Measurements from ENCODE around the gene DHDH.
"Not testable (repeated sequence)": the region's sequence is repeated elsewhere in the genome, so short reads cannot be mapped to it uniquely, and the experiment has no call there.

The DHDH gene

DNA sequence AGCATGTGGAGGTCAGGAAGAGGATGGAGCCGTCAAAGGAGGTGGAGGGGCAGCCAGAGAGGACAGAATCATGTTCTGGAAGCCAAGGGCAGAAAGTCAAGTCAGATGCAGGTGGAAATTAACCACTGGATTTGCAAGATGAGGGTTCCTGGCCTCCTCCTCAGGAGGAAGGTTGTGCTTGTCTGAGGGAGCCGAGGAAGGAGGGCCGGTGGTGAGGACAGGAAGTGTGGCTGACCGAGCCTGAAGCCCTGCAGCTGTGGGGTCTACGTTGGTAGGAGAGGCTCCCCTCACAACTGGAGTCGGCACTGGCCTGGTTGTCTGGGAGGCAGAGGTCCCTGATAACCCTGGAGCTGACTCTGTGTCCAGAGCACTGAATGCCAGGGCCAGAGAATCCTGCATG lies 15.4 kb upstream of the DHDH start:
- no peak for DNase-seq

- no peak for DNase-seq
Observed at GRCh38 chr19:48918801-48919247, 14.7 kb upstream of the DHDH start.

DNA sequence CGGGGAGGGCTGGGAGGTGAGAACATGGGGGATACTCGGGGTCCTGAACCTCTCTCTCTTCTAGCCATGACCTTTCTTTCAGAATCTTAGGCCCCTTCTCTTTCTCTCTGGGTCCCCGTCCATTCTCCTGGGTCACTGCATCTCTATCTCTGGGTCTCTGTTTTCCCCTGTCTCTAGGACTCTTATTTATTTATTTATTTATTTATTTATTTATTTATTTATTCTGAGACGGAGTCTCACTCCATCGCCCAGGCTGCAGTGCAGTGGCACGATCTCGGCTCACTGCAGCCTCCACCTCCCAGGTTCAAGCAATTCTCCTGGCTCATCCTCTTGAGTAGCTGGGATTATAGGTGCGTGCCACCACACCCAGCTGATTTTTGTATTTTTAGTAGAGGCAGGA lies 14.2 kb upstream of the DHDH start:
- DNase-seq, result not testable (repeated sequence)

GRCh38 chr19:48920949-48921348 lies 12.6 kb upstream of the DHDH start:
- no peak for DNase-seq

DNA sequence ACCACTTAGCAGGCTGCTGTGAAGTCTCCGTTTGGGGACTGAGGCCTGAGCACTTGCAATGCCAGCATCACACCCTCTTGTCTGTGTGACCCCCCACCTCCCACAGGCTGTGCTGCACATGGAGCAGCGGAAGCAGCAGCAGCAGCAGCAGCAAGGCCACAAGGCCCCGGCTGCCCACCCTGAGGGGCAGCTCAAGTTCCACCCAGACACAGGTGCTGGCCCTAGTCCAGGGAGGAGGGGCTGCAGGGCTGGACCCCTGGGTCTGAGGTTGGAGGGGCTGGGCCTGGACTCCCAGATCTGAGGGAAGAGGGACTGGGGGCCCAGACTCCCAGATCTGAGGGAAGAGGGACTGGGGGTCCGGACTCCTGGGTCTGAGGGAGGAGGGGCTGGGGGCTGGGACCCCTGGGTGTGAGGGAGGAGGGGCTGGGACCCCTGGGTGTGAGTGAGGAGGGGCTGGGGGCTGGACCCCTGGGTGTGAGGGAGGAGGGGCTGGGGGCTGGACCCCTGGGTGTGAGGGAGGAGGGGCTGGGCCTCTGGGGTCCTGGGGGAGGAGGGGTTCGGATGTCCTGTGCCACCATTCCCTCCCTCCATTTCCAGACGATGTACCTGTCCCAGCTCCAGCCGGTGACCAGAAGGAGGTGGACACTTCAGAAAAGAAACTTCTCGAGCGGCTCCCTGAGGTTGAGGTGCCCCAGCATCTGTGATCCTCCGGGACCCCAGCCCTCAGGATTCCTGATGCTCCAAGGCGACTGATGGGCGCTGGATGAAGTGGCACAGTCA lies 11.6 kb upstream of the DHDH start:
- DNase-seq, result no peak

- no peak for DNase-seq
Observed at GRCh38 chr19:48922548-48923490, 10.7 kb upstream of the DHDH start.

GRCh38 chr19:48925240-48925843 lies 8.2 kb upstream of the DHDH start:
- no peak for DNase-seq

- not testable (repeated sequence) for DNase-seq
Observed at GRCh38 chr19:48925890-48926289, 7.6 kb upstream of the DHDH start.

DNA sequence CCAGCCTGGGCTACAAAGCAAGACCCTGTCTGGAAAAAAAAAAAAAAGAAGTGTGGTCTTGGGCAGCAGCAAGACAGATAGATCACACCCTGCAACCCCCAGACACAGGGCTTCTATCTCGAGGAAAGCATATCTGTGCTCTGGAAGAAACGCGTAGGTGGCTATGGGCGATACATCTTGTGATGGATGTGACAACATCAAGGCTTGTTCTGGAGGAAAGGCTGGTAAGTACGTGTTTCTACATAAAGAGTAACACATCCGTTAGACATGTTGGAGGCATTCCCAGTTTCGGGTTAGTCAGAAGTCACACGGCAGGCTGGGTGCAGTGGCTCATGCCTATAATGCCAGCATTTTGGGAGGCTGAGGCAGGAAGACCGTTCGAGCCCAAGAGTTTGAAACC lies 6.6 kb upstream of the DHDH start:
- no peak for DNase-seq

- not testable (repeated sequence) for DNase-seq
Observed at GRCh38 chr19:48927692-48928091, 5.8 kb upstream of the DHDH start.

- DNase-seq, result no peak
Observed at GRCh38 chr19:48928164-48929025, 5.1 kb upstream of the DHDH start.

- DNase-seq, result no peak
Observed at GRCh38 chr19:48934837-48935236, 1.3 kb downstream of the DHDH start.

GRCh38 chr19:48935864-48936263 lies 2.4 kb downstream of the DHDH start:
- no peak for DNase-seq

DNA sequence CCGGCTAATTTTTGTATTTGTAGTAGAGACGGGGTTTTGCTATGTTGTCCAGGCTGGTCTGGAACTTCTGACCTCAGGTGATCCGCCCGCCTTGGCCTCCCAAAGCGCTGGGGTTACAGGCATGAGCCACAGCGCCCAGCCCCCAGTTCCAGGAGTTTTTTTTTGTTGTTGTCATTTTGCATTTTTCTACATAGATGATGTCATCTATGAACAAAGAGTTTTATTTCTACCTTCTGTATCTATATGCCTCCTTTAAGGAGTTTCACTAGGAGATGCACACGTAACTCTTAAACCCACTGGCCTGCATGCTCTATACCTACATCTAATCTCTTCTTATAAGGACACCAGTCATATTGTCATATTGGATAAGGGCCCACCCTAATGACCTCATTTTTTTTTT lies 4.8 kb downstream of the DHDH start:
- no peak for DNase-seq

GRCh38 chr19:48940902-48941301 lies 7.4 kb downstream of the DHDH start:
- DNase-seq, result no peak

DNA sequence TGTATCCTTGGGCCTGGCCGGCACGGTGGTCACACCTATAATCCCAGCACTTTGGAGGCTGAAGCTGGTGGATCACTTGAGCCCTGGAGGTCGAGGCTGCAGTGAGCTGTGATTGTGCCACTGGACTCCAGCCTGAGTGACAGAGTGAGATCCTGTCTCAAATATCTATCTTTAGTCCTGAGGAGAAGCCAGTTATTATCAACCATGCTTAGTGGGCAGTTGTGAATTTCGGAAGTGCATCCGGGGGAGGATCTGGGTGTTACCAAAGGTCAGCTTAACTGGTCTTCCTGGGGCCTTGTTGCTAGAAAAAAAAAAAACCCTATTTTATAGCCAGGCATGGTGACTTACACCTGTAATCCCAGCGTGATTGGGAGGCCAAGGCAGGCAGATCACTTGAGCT lies 9.6 kb downstream of the DHDH start:
- DNase-seq, result no peak

GRCh38 chr19:48945415-48945814 lies 11.9 kb downstream of the DHDH start:
- no peak for DNase-seq

DNA sequence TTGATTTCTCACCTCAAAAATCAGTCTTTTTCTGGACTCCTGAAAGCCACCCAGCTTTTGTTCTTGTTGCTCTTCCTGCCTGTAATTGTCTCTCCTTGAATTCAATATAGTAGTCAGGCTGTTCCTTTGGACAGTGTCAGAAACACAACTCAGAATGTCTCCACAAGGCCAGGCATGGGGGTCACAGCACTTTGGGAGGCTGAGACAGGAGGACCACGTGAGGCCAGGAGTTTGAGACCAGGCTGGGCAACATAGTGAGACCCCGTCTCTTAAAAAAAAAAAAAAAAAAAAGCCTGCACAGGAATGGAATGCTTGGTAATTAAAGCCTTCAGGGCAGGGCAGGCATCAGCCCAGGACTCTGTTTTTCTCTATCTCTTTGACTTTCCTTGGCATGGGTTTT lies 12.3 kb downstream of the DHDH start:
- DNase-seq, result no peak

DNA sequence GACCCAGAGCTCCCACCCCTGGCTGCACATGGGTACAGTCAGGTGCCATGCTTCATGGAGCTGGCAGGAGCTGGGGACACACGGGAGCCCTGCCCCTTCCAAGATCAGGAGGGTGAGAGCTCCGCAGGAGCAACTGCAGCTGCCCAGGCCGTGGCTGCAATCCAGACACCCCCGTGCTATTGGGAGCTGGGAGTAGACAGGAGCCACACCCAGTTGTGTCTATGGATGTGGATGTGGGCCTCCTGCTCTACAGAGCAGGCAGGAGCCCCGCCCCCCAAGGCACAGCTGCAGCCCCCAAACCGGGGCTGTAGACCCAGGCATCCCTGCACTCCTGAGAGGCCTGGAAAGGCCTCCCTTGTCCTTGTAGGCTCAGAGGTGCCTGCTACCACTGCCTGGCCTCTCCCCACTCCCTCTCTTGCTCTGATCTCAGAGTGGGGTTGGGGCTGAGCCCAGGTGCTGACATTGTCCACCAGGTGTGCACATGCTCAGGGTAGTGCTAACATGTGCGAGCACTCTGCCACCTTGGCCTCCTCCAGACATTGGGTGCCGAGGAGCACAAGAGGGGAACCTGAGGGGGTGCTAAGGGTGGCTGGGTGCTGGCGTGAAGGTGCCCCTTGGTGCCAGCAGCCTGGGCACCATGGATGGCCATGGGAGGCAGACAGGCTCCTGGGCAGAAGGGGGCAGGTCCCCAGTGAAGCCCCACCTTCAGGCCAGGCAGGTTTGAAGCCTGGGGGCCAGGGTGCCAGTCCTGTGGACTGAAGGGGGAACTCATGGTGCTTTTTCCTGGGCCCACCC lies 13.2 kb downstream of the DHDH start:
- no peak for DNase-seq

GRCh38 chr19:48947258-48947542 lies 13.7 kb downstream of the DHDH start:
- no peak for DNase-seq

- no peak for DNase-seq
Observed at GRCh38 chr19:48950159-48950558, 16.7 kb downstream of the DHDH start.
